Measurements from ENCODE around the gene GAB2.
"Not testable (repeated sequence)": the region's sequence is repeated elsewhere in the genome, so short reads cannot be mapped to it uniquely, and the experiment has no call there.

Gene GAB2

GRCh38 chr11:78227921-78228320 lies 189.7 kb downstream of the GAB2 start:
- DNase-seq (ENCODE audit: low read depth in 2 of 2): no peak
- H3K4me3 ChIP-seq (replicated peaks in 1 of 2; ENCODE audit: low read depth in 2 of 2, low read length in 2 of 2): no peak overlapping the region
- TF ChIP-seq CTCF (IDR thresholded peaks at IDR 0.05; ENCODE audit: low read depth, low read length): no peak

- DNase-seq (ENCODE audit: low read depth in 2 of 2): no peak
- H3K4me3 ChIP-seq (replicated peaks in 1 of 2; ENCODE audit: low read depth in 2 of 2, low read length in 2 of 2): no peak overlapping the region
- TF ChIP-seq CTCF (IDR thresholded peaks at IDR 0.05; ENCODE audit: low read depth, low read length): no peak
These were observed 190.6 kb downstream of the GAB2 start for GRCh38 chr11:78226684-78227680.

GRCh38 chr11:78224906-78225420 lies 192.7 kb downstream of the GAB2 start:
- no peak overlapping the region for H3K4me3 ChIP-seq (replicated peaks in 1 of 2; ENCODE audit: low read depth in 2 of 2, low read length in 2 of 2)
- DNase-seq (ENCODE audit: low read depth in 2 of 2): no peak
- no peak for TF ChIP-seq CTCF (IDR thresholded peaks at IDR 0.05; ENCODE audit: low read depth, low read length)

- no peak overlapping the region for H3K4me3 ChIP-seq (replicated peaks in 1 of 2; ENCODE audit: low read depth in 2 of 2, low read length in 2 of 2)
- no peak for DNase-seq (ENCODE audit: low read depth in 2 of 2)
- no peak for TF ChIP-seq CTCF (IDR thresholded peaks at IDR 0.05; ENCODE audit: low read depth, low read length)
These were observed 193.1 kb downstream of the GAB2 start for GRCh38 chr11:78224506-78224905.

GRCh38 chr11:78223320-78223954 lies 194.2 kb downstream of the GAB2 start:
- DNase-seq (ENCODE audit: low read depth in 2 of 2): no peak
- TF ChIP-seq CTCF (IDR thresholded peaks at IDR 0.05; ENCODE audit: low read depth, low read length): no peak
- H3K4me3 ChIP-seq (replicated peaks in 1 of 2; ENCODE audit: low read depth in 2 of 2, low read length in 2 of 2): no peak overlapping the region

GRCh38 chr11:78222726-78223125 lies 194.9 kb downstream of the GAB2 start:
- not testable (repeated sequence) for DNase-seq (ENCODE audit: low read depth in 2 of 2); H3K4me3 ChIP-seq (replicated peaks in 1 of 2; ENCODE audit: low read depth in 2 of 2, low read length in 2 of 2)

All from cardiac fibroblast (primary cell).